OCI-LY3 (cell line): ENCODE data around the gene RBMS3.

Experiments
- H2AFZ ChIP-seq: fragments of 200-600, 300-600 bp; shearing (Covaris generic); 2 replicates; pipeline ENCODE4 v1.6.0; 2014; ENCODE audit warnings: antibody characterized with exemption, low read depth, low read length
- H3K27ac ChIP-seq: fragments of 200-600, 300-600 bp; sonication (generic); 2 replicates; pipeline ENCODE4 v1.5.1; 2014; ENCODE audit warnings: mild to moderate bottlenecking, low read length, moderate library complexity, mixed read lengths
- H3K27me3 ChIP-seq: fragments of 200-600, 300-600 bp; sonication (generic); 2 replicates; pipeline ENCODE4 v1.6.1; 2014; ENCODE audit warnings: low read depth, low read length, mixed read lengths
- H3K36me3 ChIP-seq: fragments of 200-600, 300-600 bp; sonication (generic); replicated peaks from 2 replicates; pipeline ENCODE3; 2014; ENCODE audit warnings: low read depth, low read length, mixed read lengths
- H3K4me1 ChIP-seq: fragments of 300-600, 200-600 bp; sonication (generic); 2 replicates; pipeline ENCODE4 v1.6.1; 2014; ENCODE audit warnings: low read length, mixed read lengths
- H3K4me2 ChIP-seq: fragments of 200-600, 300-600 bp; sonication (generic); 2 replicates; pipeline ENCODE4 v1.6.1; 2014; ENCODE audit warnings: low read length, mixed read lengths
- H3K4me3 ChIP-seq: fragments of 300-600, 200-600 bp; sonication (generic); 2 replicates; pipeline ENCODE4 v1.5.1; 2014; ENCODE audit warnings: antibody characterized with exemption, mild to moderate bottlenecking, low read length, moderate library complexity
- H3K79me2 ChIP-seq: fragments of 300-600, 200-600 bp; shearing (Covaris generic); 2 replicates; pipeline ENCODE4 v1.6.1; 2014; ENCODE audit warnings: mild to moderate bottlenecking, low read length, mixed read lengths
- H3K9ac ChIP-seq: fragments of 300-600, 200-600 bp; shearing (Covaris generic); 2 replicates; pipeline ENCODE4 v1.6.0; 2014; ENCODE audit warnings: mild to moderate bottlenecking, low read length, moderate library complexity
- H3K9me3 ChIP-seq: fragments of 200-600, 300-600 bp; shearing (Covaris generic); 2 replicates; pipeline ENCODE4 v1.6.1; 2014; ENCODE audit warnings: low read length, mixed read lengths; ENCODE audit not compliant: insufficient read depth
- H4K20me1 ChIP-seq: fragments of 200-600, 300-600 bp; sonication (generic); 2 replicates; pipeline ENCODE4 v1.6.1; 2016; ENCODE audit warnings: low read length, mixed read lengths; ENCODE audit not compliant: insufficient read depth
- CTCF ChIP-seq: fragments of 200-600, 300-600 bp; sonication (generic); IDR thresholded peaks from 2 replicates; pipeline ENCODE4 v1.5.1; 2014; ENCODE audit warnings: antibody characterized with exemption, low read length, low read depth
- EZH2phosphoT487 ChIP-seq: fragments of 200-600 bp; shearing (Covaris generic); IDR thresholded peaks from 2 replicates; pipeline ENCODE4 v1.6.1; 2018; ENCODE audit warnings: antibody characterized with exemption, mixed run types, low read depth

The RBMS3 gene

GRCh38 chr3:29552051-29552450 lies 271.2 kb downstream of the RBMS3 start:
- Histone ChIP-seq H3K27me3 (no peaks in the 10 kb centered on the region), H4K20me1 (no peaks in the 10 kb centered on the region), H3K4me3 (no peak overlapping the region), H3K27ac (no peak overlapping the region), H3K9me3 (no peaks in the 10 kb centered on the region), H3K36me3 (no peaks in the 10 kb centered on the region), H3K9ac (no peak overlapping the region), H3K4me2 (no peak overlapping the region), H3K4me1 (peaks cover 7% of the 10 kb centered on the region), H2AFZ (no peak overlapping the region), H3K79me2 (no peaks in the 10 kb centered on the region)
- no peak for TF ChIP-seq CTCF
- no peak for TF ChIP-seq EZH2phosphoT487

GRCh38 chr3:29554566-29554965 lies 273.7 kb downstream of the RBMS3 start:
- H2AFZ ChIP-seq: no peak overlapping the region
- no peaks in the 10 kb centered on the region for H4K20me1 ChIP-seq
- H3K4me2 ChIP-seq: no peak overlapping the region
- no peaks in the 10 kb centered on the region for H3K79me2 ChIP-seq
- H3K27me3 ChIP-seq: no peaks in the 10 kb centered on the region
- H3K27ac ChIP-seq: no peak overlapping the region
- H3K9ac ChIP-seq: no peak overlapping the region
- no peak for TF ChIP-seq CTCF
- no peak for TF ChIP-seq EZH2phosphoT487
- no peaks in the 10 kb centered on the region for H3K9me3 ChIP-seq
- H3K4me3 ChIP-seq: no peak overlapping the region
- H3K4me1 ChIP-seq: peaks cover 7% of the 10 kb centered on the region
- no peaks in the 10 kb centered on the region for H3K36me3 ChIP-seq

- H3K9ac ChIP-seq: no peak overlapping the region
- H4K20me1 ChIP-seq: no peaks in the 10 kb centered on the region
- no peaks in the 10 kb centered on the region for H3K79me2 ChIP-seq
- H3K9me3 ChIP-seq: no peaks in the 10 kb centered on the region
- no peak overlapping the region for H3K4me3 ChIP-seq
- no peak overlapping the region for H3K27ac ChIP-seq
- no peak for TF ChIP-seq EZH2phosphoT487
- TF ChIP-seq CTCF: no peak
- no peaks in the 10 kb centered on the region for H3K27me3 ChIP-seq
- no peak overlapping the region for H3K4me2 ChIP-seq
- peaks cover 7% of the 10 kb centered on the region for H3K4me1 ChIP-seq
- H3K36me3 ChIP-seq: no peaks in the 10 kb centered on the region
- no peak overlapping the region for H2AFZ ChIP-seq
Observed at GRCh38 chr3:29555590-29555989, 274.7 kb downstream of the RBMS3 start.

- Histone ChIP-seq H3K4me1 (peaks cover 7% of the 10 kb centered on the region), H3K4me2 (no peak overlapping the region), H3K36me3 (no peaks in the 10 kb centered on the region), H2AFZ (no peak overlapping the region), H3K79me2 (no peaks in the 10 kb centered on the region), H3K9ac (no peak overlapping the region), H3K27ac (no peak overlapping the region), H4K20me1 (no peaks in the 10 kb centered on the region), H3K4me3 (no peak overlapping the region), H3K9me3 (no peaks in the 10 kb centered on the region), H3K27me3 (no peaks in the 10 kb centered on the region)
- no peak for TF ChIP-seq EZH2phosphoT487
- TF ChIP-seq CTCF: no peak
Observed at GRCh38 chr3:29557186-29557585, 276.3 kb downstream of the RBMS3 start.
